GM18519 (cell line): ENCODE results near the gene ASAH2.
"Not testable (repeated sequence)": the region's sequence is repeated elsewhere in the genome, so short reads cannot be mapped to it uniquely, and the experiment has no call there.

Source experiments
- ATAC-seq: cut with Tn5 transposase; IDR thresholded peaks from one replicate; pipeline ENCODE4 v1.9.1; 2021; ENCODE audit warnings: mild to moderate bottlenecking, moderate library complexity; ENCODE audit not compliant: unreplicated experiment, low FRiP score

ASAH2 gene

GRCh38 chr10:50260791-50261281 lies 9.5 kb upstream of the ASAH2 start:
- ATAC-seq, result peak; percentile 99

- ATAC-seq, result no peak
Measured at GRCh38 chr10:50254479-50254878, 3.2 kb upstream of the ASAH2 start.

- ATAC-seq, result no peak
Measured at GRCh38 chr10:50250096-50250854, 1.0 kb downstream of the ASAH2 start.

GRCh38 chr10:50248598-50248997 lies 2.7 kb downstream of the ASAH2 start:
- ATAC-seq, result no peak

GRCh38 chr10:50248062-50248461 lies 3.3 kb downstream of the ASAH2 start:
- no peak for ATAC-seq

- no peak for ATAC-seq
Measured at GRCh38 chr10:50244201-50244600, 7.1 kb downstream of the ASAH2 start.

- ATAC-seq, result no peak
Measured at GRCh38 chr10:50242777-50243176, 8.5 kb downstream of the ASAH2 start.

- not testable (repeated sequence) for ATAC-seq
Measured at GRCh38 chr10:50241478-50241877, 9.8 kb downstream of the ASAH2 start.

GRCh38 chr10:50234486-50234885 lies 16.8 kb downstream of the ASAH2 start:
- ATAC-seq, result no peak

GRCh38 chr10:50232261-50232639 lies 19.1 kb downstream of the ASAH2 start:
- ATAC-seq, result no peak

GRCh38 chr10:50231515-50232260 lies 19.6 kb downstream of the ASAH2 start:
- ATAC-seq, result no peak

GRCh38 chr10:50229460-50229859 lies 21.9 kb downstream of the ASAH2 start:
- no peak for ATAC-seq

GRCh38 chr10:50228672-50229071 lies 22.6 kb downstream of the ASAH2 start:
- ATAC-seq, result no peak

- no peak for ATAC-seq
Measured at GRCh38 chr10:50226610-50227009, 24.7 kb downstream of the ASAH2 start.

GRCh38 chr10:50224330-50224952 lies 26.9 kb downstream of the ASAH2 start:
- peak; percentile 91 for ATAC-seq

GRCh38 chr10:50222199-50222598 lies 29.1 kb downstream of the ASAH2 start:
- ATAC-seq, result no peak

- no peak for ATAC-seq
Measured at GRCh38 chr10:50221470-50221869, 29.8 kb downstream of the ASAH2 start.

GRCh38 chr10:50219646-50220045 lies 31.7 kb downstream of the ASAH2 start:
- ATAC-seq, result no peak

- ATAC-seq, result no peak
Measured at GRCh38 chr10:50219200-50219599, 32.1 kb downstream of the ASAH2 start.

GRCh38 chr10:50216894-50217293 lies 34.4 kb downstream of the ASAH2 start:
- no peak for ATAC-seq

GRCh38 chr10:50216418-50216817 lies 34.9 kb downstream of the ASAH2 start:
- ATAC-seq, result no peak
